ENCODE data around the gene GPS1. TPM values are rescaled to one million over a fixed set of nuclear protein-coding genes. Genes with fewer than 3 reads are reported as not detected.
A peak's percentile ranks its signal among the peaks of the same experiment; 100 is the strongest.

Gene GPS1
- 10 to 100 TPM; 87.1 to 93.7 (median 90.6) TPM for total RNA-seq
- polyA plus RNA-seq: 75.1 TPM
- long read RNA-seq, donor 1, transcript GPS1-201 (13 exons, 1,842 nt): minor isoform, 22 of 344 reads
- long read RNA-seq, donor 1, transcript GPS1-208 (13 exons, 1,874 nt): major isoform, 205 of 344 reads
- long read RNA-seq, donor 1, transcript GPS1-226 (13 exons, 1,839 nt): minor isoform, 43 of 344 reads
- long read RNA-seq, donor 1, transcript GPS1-228 (13 exons, 1,825 nt): minor isoform, 9 of 344 reads
- long read RNA-seq, donor 1, partial matches to known transcripts: 23 of 344 reads
- long read RNA-seq, donor 1, other reads (novel, unspliced or antisense): 34 of 344 reads
- long read RNA-seq, donor 2, transcript GPS1-201 (13 exons, 1,842 nt): minor isoform, 16 of 184 reads
- long read RNA-seq, donor 2, transcript GPS1-226 (13 exons, 1,839 nt): minor isoform, 15 of 184 reads
- long read RNA-seq, donor 2, transcript GPS1-208 (13 exons, 1,874 nt): major isoform, 102 of 184 reads
- long read RNA-seq, donor 2, partial matches to known transcripts: 24 of 184 reads
- long read RNA-seq, donor 2, other reads (novel, unspliced or antisense): 20 of 184 reads
- long read RNA-seq, donor 3, transcript GPS1-226 (13 exons, 1,839 nt): minor isoform, 119 of 935 reads
- long read RNA-seq, donor 3, transcript GPS1-228 (13 exons, 1,825 nt): minor isoform, 21 of 935 reads
- long read RNA-seq, donor 3, transcript GPS1-208 (13 exons, 1,874 nt): major isoform, 537 of 935 reads
- long read RNA-seq, donor 3, transcript GPS1-201 (13 exons, 1,842 nt): minor isoform, 135 of 935 reads
- long read RNA-seq, donor 3, partial matches to known transcripts: 39 of 935 reads
- long read RNA-seq, donor 3, other reads (novel, unspliced or antisense): 70 of 935 reads
- long read RNA-seq, donor 4, transcript GPS1-226 (13 exons, 1,839 nt): minor isoform, 19 of 168 reads
- long read RNA-seq, donor 4, transcript GPS1-201 (13 exons, 1,842 nt): minor isoform, 17 of 168 reads
- long read RNA-seq, donor 4, transcript GPS1-208 (13 exons, 1,874 nt): major isoform, 90 of 168 reads
- long read RNA-seq, donor 4, partial matches to known transcripts: 17 of 168 reads
- long read RNA-seq, donor 4, other reads (novel, unspliced or antisense): 23 of 168 reads

GRCh38 chr17:82051776-82052637 is at the start of gene GPS1, which contains the start of gene RFNG:
TSS of gene GPS1 (plus strand) at chr17:82051898. CDS start at chr17:82051932, 34 bp downstream.
TSS of gene RFNG (minus strand) at chr17:82051811. CDS start at chr17:82051766, 45 bp downstream.
- intact Hi-C loops (cut with DNase I): no loop called here
- ATAC-seq (peak; percentile 53 to 56), DNase-seq (peak; percentile 76 to 94 (median 91))
- Histone ChIP-seq H3K4me1 (ENCODE audit: control insufficient read depth, insufficient read depth, low read length) (peaks cover 7% of the 10 kb centered on the region), H3K27ac (ENCODE audit: low read length) (no peak within 1 kb of the TSS), H3K9me3 (ENCODE audit: control insufficient read depth, low read length) (no peaks in the 10 kb centered on the region), H3K27me3 (ENCODE audit: control insufficient read depth, insufficient read depth) (no peaks in the 10 kb centered on the region), H3K4me3 (ENCODE audit: low read length) (peak within 1 kb of the TSS; percentile 93)
- under 1% methylated on average over 94 of the region's 94 CpGs for WGBS

GRCh38 chr17:82003411-82004381 is 48.0 kb upstream of the GPS1 start:
- H3K27ac ChIP-seq (ENCODE audit: low read length): no peak overlapping the region

GRCh38 chr17:82004517-82005455 is 46.9 kb upstream of the GPS1 start:
- no peaks in the 10 kb centered on the region for H3K4me1 ChIP-seq (ENCODE audit: control insufficient read depth, insufficient read depth, low read length)
- DNase-seq: no peak
- no peak overlapping the region for H3K27ac ChIP-seq (ENCODE audit: low read length)
- no peaks in the 10 kb centered on the region for H3K27me3 ChIP-seq (ENCODE audit: control insufficient read depth, insufficient read depth)
- WGBS: 87% methylated on average over 41 of the region's 41 CpGs
- intact Hi-C loops (cut with DNase I): no loop called here
- no peak for ATAC-seq
- no peaks in the 10 kb centered on the region for H3K9me3 ChIP-seq (ENCODE audit: control insufficient read depth, low read length)
- no peak overlapping the region for H3K4me3 ChIP-seq (ENCODE audit: low read length)

More at GRCh38 chr17:82003411-82004381, 48.0 kb upstream of the GPS1 start:
- H3K27me3 ChIP-seq (ENCODE audit: control insufficient read depth, insufficient read depth): no peaks in the 10 kb centered on the region
- 59% methylated on average over 53 of the region's 53 CpGs for WGBS
- no peak overlapping the region for H3K4me3 ChIP-seq (ENCODE audit: low read length)
- no peaks in the 10 kb centered on the region for H3K4me1 ChIP-seq (ENCODE audit: control insufficient read depth, insufficient read depth, low read length)
- ATAC-seq (peak; percentile 45 to 83), DNase-seq (peak; percentile 77 to 82 (median 79))
- no peaks in the 10 kb centered on the region for H3K9me3 ChIP-seq (ENCODE audit: control insufficient read depth, low read length)
- intact Hi-C loops (cut with DNase I): no loop called here

DNA sequence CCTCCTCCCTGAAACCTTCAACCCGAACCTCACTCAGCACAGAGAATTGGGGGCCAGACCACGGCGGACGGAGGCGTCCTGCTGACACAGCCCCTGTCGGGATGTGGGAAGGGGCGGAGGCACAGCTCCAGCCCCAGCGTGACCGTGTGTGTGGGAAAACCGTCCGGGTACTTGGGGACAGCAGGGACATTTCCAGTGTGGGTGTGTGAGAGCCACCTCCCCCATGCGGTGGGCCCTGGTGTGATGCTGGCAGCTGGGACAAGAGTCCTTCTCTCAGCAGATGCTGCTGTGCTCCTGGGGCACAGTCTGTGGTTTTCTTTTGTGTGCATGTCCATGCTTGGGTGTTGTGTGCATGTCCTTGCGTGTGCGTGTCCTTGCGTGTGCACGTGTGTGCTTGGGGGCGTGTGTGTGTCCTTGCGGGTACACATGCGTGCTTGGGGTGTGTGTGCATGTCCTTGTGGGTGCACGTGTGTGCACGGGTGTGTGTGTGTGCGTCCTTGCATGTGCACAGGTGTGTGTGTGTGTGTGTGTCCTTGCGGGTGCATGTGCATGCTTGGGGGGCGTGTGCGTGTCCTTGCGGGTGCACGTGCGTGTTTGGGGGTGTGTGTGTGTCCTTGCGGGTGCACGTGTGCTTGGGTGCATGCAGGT is 45.9 kb upstream of the GPS1 start:
- Histone ChIP-seq H3K4me1 (ENCODE audit: control insufficient read depth, insufficient read depth, low read length) (no peaks in the 10 kb centered on the region), H3K4me3 (ENCODE audit: low read length) (no peak overlapping the region), H3K9me3 (ENCODE audit: control insufficient read depth, low read length) (no peaks in the 10 kb centered on the region), H3K27me3 (ENCODE audit: control insufficient read depth, insufficient read depth) (no peaks in the 10 kb centered on the region), H3K27ac (ENCODE audit: low read length) (no peak overlapping the region)
- DNase-seq (no peak), ATAC-seq (no peak)
- intact Hi-C loops (cut with DNase I): no loop called here
- 85% methylated on average over 30 of the region's 30 CpGs for WGBS

GRCh38 chr17:82006468-82007227 is 45.0 kb upstream of the GPS1 start:
- WGBS: 66% methylated on average over 24 of the region's 24 CpGs
- no peaks in the 10 kb centered on the region for H3K27me3 ChIP-seq (ENCODE audit: control insufficient read depth, insufficient read depth)
- ATAC-seq: peak in 1 of 2 donors; percentile 34
- no peaks in the 10 kb centered on the region for H3K9me3 ChIP-seq (ENCODE audit: control insufficient read depth, low read length)
- intact Hi-C loops (cut with DNase I): no loop called here
- no peak overlapping the region for H3K4me3 ChIP-seq (ENCODE audit: low read length)
- DNase-seq: peak in 1 of 3 donors; percentile 56
- H3K4me1 ChIP-seq (ENCODE audit: control insufficient read depth, insufficient read depth, low read length): no peaks in the 10 kb centered on the region
- H3K27ac ChIP-seq (ENCODE audit: low read length): no peak overlapping the region

- DNase-seq (no peak), ATAC-seq (no peak)
- Histone ChIP-seq H3K4me3 (ENCODE audit: low read length) (no peak overlapping the region), H3K27ac (ENCODE audit: low read length) (no peak overlapping the region), H3K27me3 (ENCODE audit: control insufficient read depth, insufficient read depth) (no peaks in the 10 kb centered on the region), H3K4me1 (ENCODE audit: control insufficient read depth, insufficient read depth, low read length) (no peaks in the 10 kb centered on the region), H3K9me3 (ENCODE audit: control insufficient read depth, low read length) (no peaks in the 10 kb centered on the region)
- intact Hi-C loops (cut with DNase I): no loop called here
- WGBS: 85% methylated on average over 6 of the region's 6 CpGs
These were observed 44.5 kb upstream of the GPS1 start for GRCh38 chr17:82007228-82007494.

- intact Hi-C loops (cut with DNase I): no loop called here
- no peaks in the 10 kb centered on the region for H3K27me3 ChIP-seq (ENCODE audit: control insufficient read depth, insufficient read depth)
- ATAC-seq (no peak), DNase-seq (no peak)
- no peaks in the 10 kb centered on the region for H3K9me3 ChIP-seq (ENCODE audit: control insufficient read depth, low read length)
- no peak overlapping the region for H3K4me3 ChIP-seq (ENCODE audit: low read length)
- WGBS: 84% methylated on average over 30 of the region's 30 CpGs
- H3K27ac ChIP-seq (ENCODE audit: low read length): no peak overlapping the region
- H3K4me1 ChIP-seq (ENCODE audit: control insufficient read depth, insufficient read depth, low read length): no peaks in the 10 kb centered on the region
These were observed 44.0 kb upstream of the GPS1 start for GRCh38 chr17:82007495-82008257.

Data from right cardiac atrium (tissue), 5 donors.